A673 (cell line): ENCODE data around the gene PPP1R17. TPM values are rescaled to one million over a fixed set of nuclear protein-coding genes. Genes with fewer than 3 reads are reported as not detected.

Source experiments
- BruUV-seq: library from RNA; stranded (reverse); fragments of 400-500 nt; replicated peaks from 2 replicates; lab custom pipeline; 2021; lab: Mats Ljungman, UMichigan
- CTCF ChIA-PET: fragments of 300-600 bp; sonication (Branson Sonifier 250); formaldehyde crosslinking; loops from one replicate; lab custom pipeline; 2022; ENCODE audit warnings: antibody characterized with exemption; lab: Charles Lee
- POLR2A ChIA-PET: fragments of 300-600 bp; sonication (Branson Sonifier 250); formaldehyde crosslinking; loops from one replicate; lab custom pipeline; 2022; ENCODE audit warnings: antibody characterized with exemption; ENCODE audit not compliant: low non-redundant PET; lab: Charles Lee
- DNase-seq: peaks from one replicate; pipeline ENCODE4 v3.0.0-alpha.2; 2015; ENCODE audit warnings: low spot score
- H3K27ac ChIP-seq: fragments of 200-600 bp; sonication (generic); 2 replicates; pipeline ENCODE4 v1.5.1; 2016; ENCODE audit warnings: mixed run types, low read depth, mild to moderate bottlenecking, mixed read lengths, antibody characterized with exemption, low read length; ENCODE audit not compliant: poor library complexity, severe bottlenecking
- H3K27me3 ChIP-seq: fragments of 200-600 bp; sonication (generic); replicated peaks from 2 replicates; pipeline ENCODE4 v1.6.1; 2017; ENCODE audit warnings: mixed run types, low read depth, mild to moderate bottlenecking, mixed read lengths, antibody characterized with exemption, low read length; ENCODE audit not compliant: insufficient read depth, poor library complexity
- H3K36me3 ChIP-seq: fragments of 200-600 bp; sonication (generic); 2 replicates; pipeline ENCODE4 v1.6.1; 2016; ENCODE audit warnings: mixed run types, mild to moderate bottlenecking, mixed read lengths, antibody characterized with exemption, low read length; ENCODE audit not compliant: insufficient read depth, poor library complexity, severe bottlenecking
- H3K4me1 ChIP-seq: fragments of 200-600 bp; sonication (generic); 2 replicates; pipeline ENCODE4 v1.6.1; 2017; ENCODE audit warnings: mixed run types, mild to moderate bottlenecking, mixed read lengths, antibody characterized with exemption, low read length; ENCODE audit not compliant: insufficient read depth, poor library complexity, severe bottlenecking
- H3K4me3 ChIP-seq: fragments of 200-600 bp; sonication (generic); 2 replicates; pipeline ENCODE4 v1.5.1; 2016; ENCODE audit warnings: low read depth, mixed run types, mild to moderate bottlenecking, mixed read lengths, low read length; ENCODE audit not compliant: poor library complexity, severe bottlenecking
- H3K9me3 ChIP-seq: fragments of 200-600 bp; sonication (generic); 2 replicates; pipeline ENCODE4 v1.6.1; 2016; ENCODE audit warnings: mixed run types, low read depth, mild to moderate bottlenecking, mixed read lengths, antibody characterized with exemption, low read length; ENCODE audit not compliant: poor library complexity, severe bottlenecking
- EZH2 ChIP-seq: fragments of 200-600 bp; sonication (generic); IDR thresholded peaks from 2 replicates; pipeline ENCODE4 v1.6.1; 2017; ENCODE audit warnings: borderline replicate concordance, low read depth, mild to moderate bottlenecking, mixed read lengths, antibody characterized with exemption, low read length; ENCODE audit not compliant: poor library complexity, severe bottlenecking
- intact Hi-C: fragments of 100-400 bp; cut with micrococcal nuclease; formaldehyde crosslinking; loops from one replicate; pipeline ENCODE4 v1.10.0; 2022; ENCODE audit not compliant: unreplicated experiment
- total RNA-seq: library from RNA; stranded (reverse); gene quantifications from 2 replicates; pipeline ENCODE4 v1.2.3, GENCODE V29; 2021
- TF ChIP-seq, protein P1 (sequence below): fragments of 300-800, 200-600 bp; sonication (generic); conservative IDR thresholded peaks from 2 replicates; pipeline ENCODE4 v1.5.1; 2017; ENCODE audit warnings: low read depth, mild to moderate bottlenecking, antibody characterized with exemption, low read length, moderate library complexity, mixed read lengths

PPP1R17 gene
- total RNA-seq, 1 experiment from 2014 or later = not detected

DNA sequence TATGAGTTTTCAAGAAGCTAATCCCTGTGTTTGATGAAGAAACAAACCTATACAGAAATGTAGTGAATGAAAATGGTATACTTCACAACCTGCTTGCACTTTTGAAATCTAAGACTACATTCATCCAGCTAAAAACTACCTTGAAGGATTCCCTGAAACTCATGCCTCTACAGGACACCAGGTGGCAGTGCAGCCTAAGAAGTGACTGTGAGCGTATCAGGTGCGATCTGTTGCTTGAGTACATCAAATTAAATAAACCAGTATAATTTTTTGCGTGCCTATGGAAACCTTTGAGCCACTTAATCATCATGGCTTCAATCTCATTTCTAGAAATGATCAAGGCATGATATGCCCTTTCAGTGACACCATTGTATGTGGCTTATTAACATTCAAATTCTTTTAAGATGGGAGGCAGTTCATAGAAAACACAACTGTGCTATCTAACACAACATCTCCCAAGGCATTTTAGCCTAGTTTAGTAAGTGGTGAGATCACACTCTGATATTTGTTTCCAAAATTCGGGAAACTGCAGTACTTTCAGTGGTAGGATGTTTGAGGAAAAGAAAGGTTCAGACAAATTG, 57.4 kb downstream of the PPP1R17 start:
- peaks cover 13% of the 10 kb centered on the region for H3K27me3 ChIP-seq
- ChIA-PET CTCF (interaction anchor here (1.0 kb wide), 1 partner anchor 460 kb away, joined by 16 read pairs; no protein-coding TSS in a partner anchor), POLR2A (no interaction called here)
- H3K4me1 ChIP-seq = no peaks in the 10 kb centered on the region
- H3K27ac ChIP-seq = no peak overlapping the region
- DNase-seq = peak; percentile 75
- intact Hi-C loops = loop anchor here (1.0 to 5.0 kb wide), 2 partner anchors 460 to 603 kb away; no protein-coding TSS in a partner anchor
- H3K4me3 ChIP-seq = no peak overlapping the region
- TF ChIP-seq, protein P1, sequence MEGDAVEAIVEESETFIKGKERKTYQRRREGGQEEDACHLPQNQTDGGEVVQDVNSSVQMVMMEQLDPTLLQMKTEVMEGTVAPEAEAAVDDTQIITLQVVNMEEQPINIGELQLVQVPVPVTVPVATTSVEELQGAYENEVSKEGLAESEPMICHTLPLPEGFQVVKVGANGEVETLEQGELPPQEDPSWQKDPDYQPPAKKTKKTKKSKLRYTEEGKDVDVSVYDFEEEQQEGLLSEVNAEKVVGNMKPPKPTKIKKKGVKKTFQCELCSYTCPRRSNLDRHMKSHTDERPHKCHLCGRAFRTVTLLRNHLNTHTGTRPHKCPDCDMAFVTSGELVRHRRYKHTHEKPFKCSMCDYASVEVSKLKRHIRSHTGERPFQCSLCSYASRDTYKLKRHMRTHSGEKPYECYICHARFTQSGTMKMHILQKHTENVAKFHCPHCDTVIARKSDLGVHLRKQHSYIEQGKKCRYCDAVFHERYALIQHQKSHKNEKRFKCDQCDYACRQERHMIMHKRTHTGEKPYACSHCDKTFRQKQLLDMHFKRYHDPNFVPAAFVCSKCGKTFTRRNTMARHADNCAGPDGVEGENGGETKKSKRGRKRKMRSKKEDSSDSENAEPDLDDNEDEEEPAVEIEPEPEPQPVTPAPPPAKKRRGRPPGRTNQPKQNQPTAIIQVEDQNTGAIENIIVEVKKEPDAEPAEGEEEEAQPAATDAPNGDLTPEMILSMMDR = peak; percentile 88
- no peak for TF ChIP-seq EZH2
- BruUV-seq = no TSS peak
- H3K9me3 ChIP-seq = no peaks in the 10 kb centered on the region
- H3K36me3 ChIP-seq = no peaks in the 10 kb centered on the region

DNA sequence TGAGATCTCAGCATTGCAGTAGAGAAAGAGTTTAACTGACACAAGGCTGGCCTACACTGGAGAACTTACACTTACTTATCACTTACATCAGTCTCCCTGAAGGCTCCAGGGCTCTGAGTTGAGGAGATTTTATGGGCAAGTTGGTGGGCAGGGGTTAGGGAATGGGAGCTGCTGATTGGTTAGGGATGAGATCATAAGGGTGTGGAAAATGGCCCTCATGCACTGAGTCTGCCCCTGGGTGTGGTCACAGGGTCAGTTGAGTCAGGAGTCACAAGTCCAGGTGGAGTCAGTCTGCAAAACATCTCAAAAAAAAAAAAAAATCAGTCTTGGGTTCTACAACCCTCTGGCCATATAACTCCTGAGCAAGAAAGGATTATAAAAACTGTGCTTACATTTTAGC, 60.5 kb downstream of the PPP1R17 start:
- intact Hi-C loops = no loop called here
- TF ChIP-seq, protein P1 = no peak
- no peak for TF ChIP-seq EZH2
- POLR2A ChIA-PET = no interaction called here
- no TSS peak for BruUV-seq
- CTCF ChIA-PET = no interaction called here
- H3K9me3 ChIP-seq = no peaks in the 10 kb centered on the region
- no peak overlapping the region for H3K27ac ChIP-seq
- H3K36me3 ChIP-seq = no peaks in the 10 kb centered on the region
- no peak overlapping the region for H3K4me3 ChIP-seq
- no peaks in the 10 kb centered on the region for H3K4me1 ChIP-seq
- H3K27me3 ChIP-seq = peaks cover 20% of the 10 kb centered on the region
- DNase-seq = no peak

DNA sequence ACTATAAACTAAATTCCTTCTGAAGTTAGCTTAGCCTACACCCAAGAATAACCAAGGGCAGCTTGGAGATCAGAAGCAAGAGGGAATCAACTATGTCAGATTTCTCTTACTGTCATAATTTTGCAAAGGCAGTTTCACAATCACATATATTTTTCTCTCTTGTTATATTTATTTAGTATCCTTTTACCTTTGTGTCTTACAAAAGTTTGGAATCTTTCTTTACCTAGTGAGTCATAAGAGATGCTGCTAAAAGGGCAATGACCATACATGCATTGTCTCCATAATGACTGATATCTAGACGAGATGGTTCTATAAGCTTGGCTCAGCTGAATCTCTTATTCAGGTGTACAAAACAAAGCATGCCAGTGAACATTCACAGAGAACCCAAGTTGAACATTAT, 61.1 kb downstream of the PPP1R17 start:
- ChIA-PET CTCF (no interaction called here), POLR2A (no interaction called here)
- BruUV-seq = no TSS peak
- H3K27ac ChIP-seq = no peak overlapping the region
- H3K4me1 ChIP-seq = no peaks in the 10 kb centered on the region
- intact Hi-C loops = no loop called here
- TF ChIP-seq EZH2 = no peak
- TF ChIP-seq, protein P1 = no peak
- H3K9me3 ChIP-seq = no peaks in the 10 kb centered on the region
- peaks cover 25% of the 10 kb centered on the region for H3K27me3 ChIP-seq
- H3K4me3 ChIP-seq = no peak overlapping the region
- no peaks in the 10 kb centered on the region for H3K36me3 ChIP-seq
- DNase-seq = no peak
